ENCODE data around the gene DYNC2I2. TPM values are rescaled to one million over a fixed set of nuclear protein-coding genes. Genes with fewer than 3 reads are reported as not detected.

The DYNC2I2 gene
- total RNA-seq, 1 donor from 2014 or later = 56.1 TPM

DNA sequence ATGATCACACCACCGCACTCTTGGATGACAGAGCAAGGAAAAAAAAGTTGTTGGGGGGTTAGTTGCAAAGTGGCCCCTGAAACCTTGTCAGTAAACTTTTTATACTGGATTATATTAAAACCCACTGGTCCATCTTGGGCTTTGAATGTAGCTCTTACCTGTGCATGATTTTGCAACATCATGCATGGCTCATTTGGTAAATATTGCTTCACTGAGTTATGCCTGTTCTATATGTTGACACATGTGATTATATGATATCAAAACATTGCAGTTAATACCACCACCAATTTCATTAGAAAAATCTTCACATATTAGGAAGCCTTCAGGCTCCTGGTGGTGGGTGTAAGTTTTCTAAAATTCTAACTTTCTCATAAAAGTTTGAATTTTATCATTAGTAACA is 41.9 kb downstream of the DYNC2I2 start:
- no peaks in the 10 kb centered on the region for H3K27me3 ChIP-seq (ENCODE audit: control insufficient read depth, insufficient read depth, low read length)
- H3K4me3 ChIP-seq (ENCODE audit: low read depth, low read length) = no peak overlapping the region
- no peak for DNase-seq (ENCODE audit: low read depth)
- peaks cover 11% of the 10 kb centered on the region for H3K36me3 ChIP-seq (ENCODE audit: control insufficient read depth, insufficient read depth, low read length)
- TF ChIP-seq CTCF (IDR thresholded peaks at IDR 0.05; ENCODE audit: insufficient read depth, low read length, poor library complexity, severe bottlenecking) = no peak

- no peak for DNase-seq (ENCODE audit: low read depth)
- Histone ChIP-seq H3K4me3 (ENCODE audit: low read depth, low read length) (no peak overlapping the region), H3K27me3 (ENCODE audit: control insufficient read depth, insufficient read depth, low read length) (no peaks in the 10 kb centered on the region), H3K36me3 (ENCODE audit: control insufficient read depth, insufficient read depth, low read length) (peaks cover 14% of the 10 kb centered on the region)
- TF ChIP-seq CTCF (IDR thresholded peaks at IDR 0.05; ENCODE audit: insufficient read depth, low read length, poor library complexity, severe bottlenecking) = no peak
These were observed 44.9 kb downstream of the DYNC2I2 start for GRCh38 chr9:128611600-128612394.

GRCh38 chr9:128610897-128611296 is 45.8 kb downstream of the DYNC2I2 start:
- H3K27me3 ChIP-seq (ENCODE audit: control insufficient read depth, insufficient read depth, low read length) = no peaks in the 10 kb centered on the region
- no peak overlapping the region for H3K4me3 ChIP-seq (ENCODE audit: low read depth, low read length)
- TF ChIP-seq CTCF (IDR thresholded peaks at IDR 0.05; ENCODE audit: insufficient read depth, low read length, poor library complexity, severe bottlenecking) = no peak
- no peak for DNase-seq (ENCODE audit: low read depth)
- peaks cover 14% of the 10 kb centered on the region for H3K36me3 ChIP-seq (ENCODE audit: control insufficient read depth, insufficient read depth, low read length)

GRCh38 chr9:128607642-128608350 is 48.9 kb downstream of the DYNC2I2 start:
- Histone ChIP-seq H3K36me3 (ENCODE audit: control insufficient read depth, insufficient read depth, low read length) (peaks cover 16% of the 10 kb centered on the region), H3K4me3 (ENCODE audit: low read depth, low read length) (no peak overlapping the region), H3K27me3 (ENCODE audit: control insufficient read depth, insufficient read depth, low read length) (no peaks in the 10 kb centered on the region)
- no peak for DNase-seq (ENCODE audit: low read depth)
- TF ChIP-seq CTCF (IDR thresholded peaks at IDR 0.05; ENCODE audit: insufficient read depth, low read length, poor library complexity, severe bottlenecking) = no peak

DNA sequence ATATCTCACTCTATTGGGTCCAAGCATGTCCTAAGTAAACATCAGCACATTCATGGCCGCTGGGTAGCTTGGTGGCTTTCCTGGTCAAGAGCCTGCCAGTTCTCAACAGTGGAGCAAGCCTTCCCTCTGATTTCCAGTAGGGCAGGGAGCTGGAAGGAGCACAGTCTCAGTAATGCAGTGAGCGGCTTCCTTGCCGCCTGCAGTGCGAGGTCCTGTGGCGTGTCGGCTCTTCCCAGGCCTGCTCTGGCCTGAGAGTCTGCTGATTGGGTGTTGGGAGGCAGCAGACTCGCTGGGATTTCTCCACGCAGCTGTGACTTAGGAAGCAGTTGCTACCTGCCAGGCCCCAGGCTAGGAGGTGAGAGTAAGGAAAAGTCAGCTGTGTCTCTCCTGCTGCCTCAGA is 53.0 kb downstream of the DYNC2I2 start:
- TF ChIP-seq CTCF (IDR thresholded peaks at IDR 0.05; ENCODE audit: insufficient read depth, low read length, poor library complexity, severe bottlenecking) = no peak
- no peak overlapping the region for H3K4me3 ChIP-seq (ENCODE audit: low read depth, low read length)
- no peaks in the 10 kb centered on the region for H3K27me3 ChIP-seq (ENCODE audit: control insufficient read depth, insufficient read depth, low read length)
- peaks cover 7% of the 10 kb centered on the region for H3K36me3 ChIP-seq (ENCODE audit: control insufficient read depth, insufficient read depth, low read length)
- DNase-seq (ENCODE audit: low read depth) = no peak

Measured in kidney epithelial cell (primary cell).